NCI-H2196 treated with DMSO at 0.1 percent for 48 hours (cell line): Measurements from ENCODE around the gene RILPL1.
"Not testable (repeated sequence)": the region's sequence is repeated elsewhere in the genome, so short reads cannot be mapped to it uniquely, and the experiment has no call there.

Experiments
- DNase-seq: peaks from one replicate; lab custom pipeline; 2025; ENCODE audit not compliant: unreplicated experiment; lab: John Stamatoyannopoulos, UW

RILPL1 gene

DNA sequence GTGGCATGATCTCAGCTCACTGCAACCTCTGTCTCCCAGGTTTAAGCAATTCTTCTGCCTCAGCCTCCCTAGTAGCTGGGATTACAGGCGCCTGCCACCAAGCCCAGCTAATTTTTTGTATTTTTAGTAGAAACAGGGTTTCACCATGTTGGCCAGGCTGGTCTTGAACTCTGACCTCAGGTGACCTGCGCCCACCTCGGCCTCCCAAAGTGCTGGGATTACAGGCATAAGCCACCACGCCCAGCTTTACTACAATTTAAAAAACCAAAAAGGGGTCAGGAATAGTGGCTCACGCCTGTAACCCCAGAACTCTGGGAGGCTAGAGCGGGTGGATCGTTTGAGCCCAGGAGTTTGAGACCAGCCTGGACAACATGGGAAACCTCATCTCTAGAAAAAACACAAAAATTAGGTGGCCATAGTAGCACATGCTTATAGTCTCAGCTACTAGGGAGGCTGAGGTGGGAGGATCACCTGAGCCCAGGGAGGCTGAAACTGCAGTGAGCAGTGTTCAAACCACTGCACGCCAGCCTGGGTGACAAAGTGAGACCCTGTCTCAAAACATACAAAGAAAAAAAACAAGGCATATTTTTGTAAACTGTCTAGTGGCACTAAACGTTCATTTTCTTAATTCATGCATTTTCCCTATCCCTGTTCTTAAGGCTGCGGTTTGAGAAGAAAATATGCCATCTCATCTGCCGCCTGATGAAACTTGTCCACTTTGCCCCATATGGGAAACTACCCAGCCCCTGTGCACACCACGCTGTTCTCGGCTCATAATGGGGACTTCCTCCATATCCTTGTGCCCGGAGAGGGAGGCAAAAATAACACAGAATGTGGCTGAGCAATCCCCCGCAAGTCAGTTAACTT is 101.3 kb downstream of the RILPL1 start:
- DNase-seq = not testable (repeated sequence)

DNA sequence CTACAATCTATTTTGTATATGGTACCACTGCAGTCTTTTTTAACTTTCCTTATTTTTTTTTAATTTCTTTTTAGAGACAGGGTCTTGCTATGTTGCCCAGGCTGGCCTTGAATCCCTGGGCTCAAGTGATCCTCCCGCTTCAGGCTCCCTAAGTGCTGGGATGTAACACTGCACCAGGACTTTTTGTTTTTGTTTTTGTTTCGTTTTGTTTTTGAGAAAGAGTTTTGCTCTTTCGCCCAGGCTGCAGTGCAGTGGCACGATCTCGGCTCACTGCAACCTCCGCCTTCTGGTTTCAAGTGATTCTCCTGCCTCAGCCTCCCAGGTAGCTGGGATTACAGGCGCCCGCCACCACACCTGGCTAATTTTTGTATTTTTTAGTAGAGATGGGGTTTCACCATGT is 104.4 kb downstream of the RILPL1 start:
- DNase-seq = not testable (repeated sequence)

DNA sequence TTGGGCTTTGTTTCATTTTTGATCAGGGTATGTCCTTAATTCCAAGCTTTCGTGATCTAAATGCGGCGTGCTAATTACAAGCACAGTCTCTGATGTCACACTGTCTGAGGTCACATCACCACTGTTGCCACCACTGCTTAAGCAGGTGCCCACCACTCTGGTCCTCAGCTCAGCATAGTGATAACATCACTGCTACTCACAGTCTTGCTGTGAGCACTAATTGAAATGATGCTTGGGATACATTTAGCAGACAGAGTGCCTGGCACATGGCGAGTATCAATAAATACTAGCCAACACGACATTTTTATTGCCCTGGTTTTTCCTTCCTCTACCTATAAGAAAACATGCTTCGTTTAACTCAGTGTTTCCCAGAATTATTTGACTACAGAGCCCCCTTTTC is 104.9 kb downstream of the RILPL1 start:
- no peak for DNase-seq

DNA sequence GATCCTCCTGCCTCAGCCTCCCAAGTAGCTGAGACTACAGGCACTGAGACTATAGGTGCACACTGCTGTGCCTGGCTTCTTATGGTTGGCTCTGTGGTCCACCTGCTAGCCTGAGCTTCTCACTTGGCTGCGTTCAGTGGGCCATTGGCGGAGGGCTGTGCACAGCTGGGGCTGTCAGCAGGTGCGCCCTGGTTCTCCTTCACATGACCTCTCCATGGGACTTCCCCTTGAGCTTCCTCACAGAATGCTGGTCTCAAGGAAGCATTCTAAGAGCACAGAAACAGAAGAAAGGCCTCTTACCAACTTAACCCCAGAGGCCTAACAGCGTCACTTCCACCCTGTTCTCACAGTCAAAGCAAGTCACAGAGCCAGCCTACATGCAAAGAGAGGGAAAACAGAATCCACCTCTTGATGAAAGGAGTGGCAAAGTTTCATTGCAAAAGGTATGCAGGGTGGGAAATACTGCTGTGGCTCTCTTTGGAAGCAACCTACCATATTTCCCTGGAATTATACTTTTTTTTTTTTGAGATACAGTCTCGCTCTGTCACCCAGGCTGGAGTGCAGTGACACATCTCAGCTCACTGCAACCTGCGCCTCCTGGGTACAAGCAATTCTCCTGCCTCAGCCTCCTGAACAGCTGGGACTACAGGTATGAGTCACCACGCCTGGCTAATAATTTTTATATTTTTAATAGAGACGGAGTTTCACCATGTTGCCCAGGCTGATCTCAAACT is 106.3 kb downstream of the RILPL1 start:
- DNase-seq = no peak

DNA sequence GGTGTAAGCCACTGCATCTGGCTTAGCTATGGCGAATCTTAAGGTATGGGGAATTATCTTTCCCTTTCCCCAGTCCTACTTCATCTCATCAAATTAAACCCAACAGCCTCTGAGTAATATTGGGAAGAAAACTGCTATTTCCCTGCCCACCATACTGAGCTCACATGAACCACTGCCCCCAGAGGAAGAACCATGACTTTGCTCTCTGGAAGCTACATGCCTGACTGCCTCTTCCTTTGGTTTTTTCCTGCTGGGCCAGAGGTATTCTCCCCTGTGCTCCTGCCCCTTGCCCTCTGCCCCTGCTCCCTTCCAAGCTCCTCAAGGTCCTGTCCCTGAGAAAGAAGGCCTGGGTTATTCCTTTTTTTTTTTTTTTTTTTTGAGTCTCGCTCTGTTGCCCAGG is 112.2 kb downstream of the RILPL1 start:
- DNase-seq = no peak
